GM21526 (cell line): ENCODE measurements around the gene ARG2.

Source experiments
- ATAC-seq: cut with Tn5 transposase; IDR thresholded peaks from one replicate; pipeline ENCODE4 v1.9.1; 2021; ENCODE audit warnings: moderate library complexity; ENCODE audit not compliant: unreplicated experiment, low FRiP score

ARG2 gene

DNA sequence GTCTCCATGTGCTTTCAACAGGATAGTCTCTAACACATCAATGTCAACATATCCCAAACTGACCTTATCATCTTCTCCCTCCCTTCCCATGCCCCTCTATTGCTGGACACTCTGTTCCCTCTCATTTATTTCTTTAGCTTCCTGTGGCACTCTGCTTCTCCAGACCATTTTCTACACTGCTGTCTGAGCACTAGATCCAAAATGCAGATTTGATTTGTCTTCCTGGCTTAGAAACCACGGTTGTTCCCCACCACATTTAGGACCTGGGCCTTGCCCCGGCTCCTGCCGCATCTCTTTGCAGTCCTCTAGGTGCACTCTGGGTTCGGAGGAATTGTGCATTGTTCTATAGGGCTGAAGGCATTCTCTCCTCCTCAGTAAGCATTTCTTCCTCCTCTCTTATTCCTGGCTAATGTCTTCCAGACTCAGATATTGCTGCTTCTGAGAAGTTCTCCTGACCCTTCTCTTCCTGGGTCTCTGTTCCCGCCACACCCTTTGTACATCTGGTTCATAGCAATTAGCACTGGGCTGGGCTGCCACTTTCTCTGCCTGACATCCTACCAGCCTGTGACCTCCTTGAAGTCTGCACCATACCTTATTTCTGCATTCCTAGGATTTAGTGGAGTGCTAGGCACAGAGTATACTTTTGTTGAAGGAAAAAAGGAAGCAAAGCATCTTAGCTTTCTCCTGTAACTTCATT is 13.9 kb downstream of the ARG2 start:
- no peak for ATAC-seq

- ATAC-seq, result no peak
These were observed 16.7 kb downstream of the ARG2 start for GRCh38 chr14:67636361-67636919.

- ATAC-seq, result no peak
These were observed 18.9 kb downstream of the ARG2 start for GRCh38 chr14:67638642-67639041.

GRCh38 chr14:67641480-67641879 is 21.8 kb downstream of the ARG2 start:
- ATAC-seq, result no peak

DNA sequence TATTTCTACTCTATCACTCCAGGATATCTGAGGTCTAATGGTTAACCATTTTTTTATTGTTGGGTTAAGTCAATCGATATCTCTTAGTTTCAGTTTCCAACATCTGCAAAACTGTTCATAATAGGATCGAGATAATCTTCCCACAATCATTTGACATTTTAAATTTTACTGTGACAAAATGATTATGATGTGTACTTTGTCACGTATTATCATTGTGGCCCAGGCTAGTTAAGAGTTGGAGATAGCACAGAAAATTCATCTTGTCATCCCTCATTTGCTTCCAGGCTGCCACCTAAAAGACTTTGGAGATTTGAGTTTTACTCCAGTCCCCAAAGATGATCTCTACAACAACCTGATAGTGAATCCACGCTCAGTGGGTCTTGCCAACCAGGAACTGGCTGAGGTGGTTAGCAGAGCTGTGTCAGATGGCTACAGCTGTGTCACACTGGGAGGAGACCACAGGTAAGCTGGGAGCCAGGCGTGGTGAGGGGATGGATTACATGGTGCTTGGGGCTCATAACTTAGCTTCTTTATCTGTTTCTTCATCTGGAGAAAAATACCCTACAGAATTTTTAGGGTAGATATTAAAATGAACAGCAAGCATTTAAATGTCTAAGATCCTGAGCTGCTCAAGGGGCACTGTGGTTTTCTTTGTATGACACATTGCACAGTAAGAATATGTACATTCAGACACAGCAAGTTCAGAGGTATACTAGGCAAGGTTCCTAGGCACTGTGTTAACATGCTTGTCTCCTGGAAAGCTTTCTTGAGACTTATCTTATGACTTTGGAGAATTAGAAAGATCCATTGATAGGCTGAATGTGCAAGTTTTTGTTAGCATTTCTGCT is 22.4 kb downstream of the ARG2 start:
- ATAC-seq, result no peak

GRCh38 chr14:67643713-67644112 is 24.0 kb downstream of the ARG2 start:
- no peak for ATAC-seq

DNA sequence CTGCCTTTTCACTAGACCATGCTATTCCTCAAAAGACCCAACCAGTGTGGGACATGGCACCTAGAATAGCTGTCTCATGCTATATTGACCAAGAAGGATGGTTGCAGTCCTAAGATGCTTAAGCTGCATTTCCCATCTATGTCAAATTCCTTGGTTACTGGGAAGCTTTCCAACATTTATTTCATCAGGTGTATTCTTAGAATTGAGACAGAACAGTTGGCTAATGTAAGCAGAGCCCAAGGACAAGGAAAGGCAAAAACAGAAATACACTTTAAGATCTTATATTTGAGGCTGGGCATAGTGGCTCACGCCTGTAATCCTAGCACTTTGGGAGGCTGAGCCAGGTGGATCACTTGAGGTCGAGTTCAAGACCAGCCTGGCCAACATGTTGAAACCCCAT is 24.7 kb downstream of the ARG2 start:
- no peak for ATAC-seq

DNA sequence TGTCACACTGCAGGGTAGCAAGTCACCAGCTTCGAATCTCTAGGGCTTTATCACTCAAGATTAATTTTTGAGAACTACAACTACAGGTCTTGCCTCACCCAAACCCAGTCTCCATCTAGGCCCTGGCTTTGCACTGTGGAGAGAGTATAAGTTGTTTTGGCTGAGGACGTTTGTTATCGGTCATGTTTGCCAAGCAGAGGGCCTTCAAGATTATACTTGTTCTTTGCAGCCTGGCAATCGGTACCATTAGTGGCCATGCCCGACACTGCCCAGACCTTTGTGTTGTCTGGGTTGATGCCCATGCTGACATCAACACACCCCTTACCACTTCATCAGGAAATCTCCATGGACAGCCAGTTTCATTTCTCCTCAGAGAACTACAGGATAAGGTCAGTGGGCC is 25.7 kb downstream of the ARG2 start:
- no peak for ATAC-seq

DNA sequence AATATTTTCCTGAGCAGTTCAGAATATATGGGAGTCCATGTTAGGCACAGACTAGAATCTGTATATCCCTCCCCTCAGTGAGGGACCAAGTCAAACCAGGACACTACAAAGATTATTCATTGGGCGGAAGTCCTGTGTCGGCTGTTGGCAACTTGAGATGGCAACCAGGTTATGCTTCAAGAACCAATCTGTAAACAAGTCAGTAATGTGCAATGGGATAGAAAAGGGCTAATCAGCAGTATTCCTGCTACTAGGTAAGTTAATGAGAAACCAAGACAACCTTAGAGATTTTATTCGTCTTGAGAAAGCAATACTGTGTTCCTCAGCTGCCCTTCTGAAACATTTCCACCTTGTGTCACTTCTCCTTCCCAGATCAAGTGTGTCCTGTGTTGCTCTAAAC is 26.4 kb downstream of the ARG2 start:
- no peak for ATAC-seq

DNA sequence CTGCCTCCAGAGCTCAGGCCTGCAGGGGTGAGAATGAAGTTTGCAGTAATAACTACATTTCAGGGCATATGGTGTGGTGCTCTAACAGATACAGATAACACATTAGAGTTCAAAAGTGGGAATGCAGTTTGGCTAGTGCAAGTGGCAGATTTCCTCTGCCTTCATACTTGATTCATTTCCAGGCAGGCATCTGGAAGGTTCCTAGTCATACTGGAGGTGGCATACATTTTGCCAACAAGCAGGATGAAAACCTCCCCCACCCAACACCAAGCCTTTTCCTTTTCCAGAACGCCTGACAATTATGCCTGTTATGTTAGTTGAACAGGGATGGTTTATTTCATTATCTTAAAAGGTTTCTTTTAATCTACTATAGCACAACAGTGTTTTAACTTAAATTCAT is 30.4 kb downstream of the ARG2 start:
- ATAC-seq, result no peak

DNA sequence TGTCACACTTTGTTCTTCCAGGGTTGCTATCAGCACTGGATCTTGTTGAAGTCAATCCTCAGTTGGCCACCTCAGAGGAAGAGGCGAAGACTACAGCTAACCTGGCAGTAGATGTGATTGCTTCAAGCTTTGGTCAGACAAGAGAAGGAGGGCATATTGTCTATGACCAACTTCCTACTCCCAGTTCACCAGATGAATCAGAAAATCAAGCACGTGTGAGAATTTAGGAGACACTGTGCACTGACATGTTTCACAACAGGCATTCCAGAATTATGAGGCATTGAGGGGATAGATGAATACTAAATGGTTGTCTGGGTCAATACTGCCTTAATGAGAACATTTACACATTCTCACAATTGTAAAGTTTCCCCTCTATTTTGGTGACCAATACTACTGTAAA is 31.0 kb downstream of the ARG2 start:
- no peak for ATAC-seq

- no peak for ATAC-seq
These were observed 32.5 kb downstream of the ARG2 start for GRCh38 chr14:67652189-67652588.

GRCh38 chr14:67653651-67654280 is 34.0 kb downstream of the ARG2 start:
- ATAC-seq, result no peak

DNA sequence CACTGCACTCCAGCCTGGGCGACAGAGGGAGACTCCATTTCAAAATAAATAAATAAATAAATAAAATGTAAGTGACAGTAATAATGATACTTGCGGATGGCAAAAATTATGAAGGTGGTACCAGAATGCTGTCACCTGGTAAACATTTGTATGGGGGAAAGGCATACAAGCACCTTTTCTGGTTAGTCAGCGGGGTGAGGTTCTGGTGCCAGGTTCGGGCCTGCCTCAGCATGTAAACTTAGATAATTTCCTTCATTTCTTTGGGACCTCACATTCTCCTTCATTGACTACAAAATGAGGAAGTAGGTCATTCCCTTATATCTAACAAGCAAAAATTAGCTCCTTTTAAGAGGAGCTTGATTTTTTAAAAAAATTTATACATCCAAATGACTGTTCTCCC is 43.9 kb downstream of the ARG2 start:
- ATAC-seq, result no peak

DNA sequence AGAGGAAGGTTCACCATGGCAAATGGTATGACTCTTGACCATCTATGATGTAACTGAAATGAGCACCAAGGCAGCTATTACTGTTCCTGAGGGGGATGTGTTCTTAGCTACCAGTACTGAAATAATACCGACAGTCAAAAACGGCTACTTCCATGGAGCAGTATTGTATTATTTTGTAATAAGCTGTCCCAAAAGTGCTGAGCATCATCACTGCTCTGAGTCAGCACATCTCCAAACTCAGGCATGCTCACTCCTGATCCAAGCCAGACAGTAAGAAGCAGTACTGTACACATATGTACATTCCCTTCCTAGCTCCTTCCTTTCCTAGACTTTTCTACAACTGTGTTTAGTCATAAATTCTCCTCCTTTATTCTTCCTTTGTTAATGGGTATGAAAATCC is 46.1 kb downstream of the ARG2 start:
- ATAC-seq, result no peak

DNA sequence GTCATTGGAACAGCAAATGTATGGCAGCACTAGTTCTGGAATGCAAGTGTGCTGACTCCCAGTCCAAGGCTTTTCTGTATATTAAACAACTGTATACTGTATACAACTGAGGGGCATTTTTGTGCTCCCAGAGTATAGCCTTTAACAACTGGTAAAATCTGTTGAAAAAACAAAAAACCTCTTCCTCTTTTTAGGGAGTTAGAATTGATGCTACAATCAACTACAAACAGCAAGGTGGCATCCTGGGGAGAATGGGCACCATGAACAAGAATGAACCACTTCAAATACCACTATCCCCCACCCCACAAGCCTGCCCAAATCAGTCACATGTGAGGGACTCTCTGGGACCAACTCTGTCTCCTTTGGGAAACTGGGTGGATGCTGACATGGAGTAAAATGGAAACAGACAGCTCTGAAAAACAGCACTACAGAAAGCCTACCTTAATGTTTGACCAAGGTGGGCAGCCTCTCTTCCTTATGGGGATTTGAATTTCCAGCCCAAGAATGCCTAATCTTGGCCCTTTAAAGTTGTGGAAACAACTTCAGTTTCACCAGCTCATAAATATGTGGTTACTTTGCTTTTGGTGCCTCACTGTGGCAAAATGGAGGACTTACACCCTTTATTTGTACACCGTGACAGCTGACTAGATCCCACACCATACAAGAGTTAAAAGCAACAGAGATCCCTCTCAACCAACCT is 47.2 kb downstream of the ARG2 start:
- peak; percentile 54 for ATAC-seq

- ATAC-seq, result no peak
These were observed 48.8 kb downstream of the ARG2 start for GRCh38 chr14:67668559-67668958.

DNA sequence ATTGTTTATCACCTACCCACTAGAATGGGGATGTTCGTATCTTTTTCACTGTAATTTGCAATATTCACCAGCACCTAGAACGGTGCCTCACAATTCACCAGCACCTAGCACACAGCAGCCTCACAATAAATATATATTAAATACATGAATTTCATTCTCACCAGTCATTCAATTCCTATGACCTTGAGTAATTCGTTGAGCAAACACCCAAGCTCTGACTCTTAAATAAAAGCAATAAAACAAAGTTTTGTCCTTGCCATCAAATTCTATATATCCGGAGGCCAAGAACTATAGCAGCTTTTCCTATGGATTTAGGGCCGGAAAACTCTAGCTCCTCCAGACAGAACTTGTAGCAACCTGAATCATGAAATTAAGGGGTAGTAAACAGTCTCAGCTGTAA is 53.7 kb downstream of the ARG2 start:
- no peak for ATAC-seq

GRCh38 chr14:67674139-67674479 is 54.4 kb downstream of the ARG2 start:
- peak; percentile 47 for ATAC-seq

- ATAC-seq, result peak; percentile 80
These were observed 54.9 kb downstream of the ARG2 start, which contains the start of gene VTI1B for GRCh38 chr14:67674480-67675218. Gene VTI1B, minus strand, starts transcription at chr14:67674632. Its CDS starts 143 bp downstream, at chr14:67674489.
